Kidney glomerular epithelial cell (primary cell): ENCODE measurements around the gene PHC3.
"Not testable (repeated sequence)": the region's sequence is repeated elsewhere in the genome, so short reads cannot be mapped to it uniquely, and the experiment has no call there.

Experiments
- DNase-seq: peaks from one replicate; lab custom pipeline; 2025; lab: John Stamatoyannopoulos, UW

PHC3 gene

GRCh38 chr3:170195759-170196158 lies 14.2 kb upstream of the PHC3 start:
- not testable (repeated sequence) for DNase-seq

- no peak for DNase-seq
These were observed 8.1 kb upstream of the PHC3 start for GRCh38 chr3:170189398-170190256.

- no peak for DNase-seq
These were observed 1.2 kb downstream of the PHC3 start for GRCh38 chr3:170180079-170180907.

- no peak for DNase-seq
These were observed 2.1 kb downstream of the PHC3 start for GRCh38 chr3:170179432-170179831.

- no peak for DNase-seq
These were observed 2.9 kb downstream of the PHC3 start for GRCh38 chr3:170178651-170179050.

GRCh38 chr3:170171563-170171962 lies 10.0 kb downstream of the PHC3 start:
- no peak for DNase-seq

- no peak for DNase-seq
These were observed 16.8 kb downstream of the PHC3 start for GRCh38 chr3:170164717-170165116.

- DNase-seq, result no peak
These were observed 17.4 kb downstream of the PHC3 start for GRCh38 chr3:170163956-170164645.

- peak; percentile 17 for DNase-seq
These were observed 18.9 kb downstream of the PHC3 start for GRCh38 chr3:170162630-170163029.

- no peak for DNase-seq
These were observed 19.5 kb downstream of the PHC3 start for GRCh38 chr3:170162052-170162451.

- no peak for DNase-seq
These were observed 21.6 kb downstream of the PHC3 start for GRCh38 chr3:170159933-170160332.

- no peak for DNase-seq
These were observed 22.1 kb downstream of the PHC3 start for GRCh38 chr3:170159459-170159858.

GRCh38 chr3:170155604-170156003 lies 25.9 kb downstream of the PHC3 start:
- no peak for DNase-seq

GRCh38 chr3:170154569-170155143 lies 26.9 kb downstream of the PHC3 start:
- no peak for DNase-seq

- no peak for DNase-seq
These were observed 27.4 kb downstream of the PHC3 start for GRCh38 chr3:170154084-170154483.

GRCh38 chr3:170151536-170151935 lies 30.0 kb downstream of the PHC3 start:
- no peak for DNase-seq

- DNase-seq, result no peak
These were observed 32.5 kb downstream of the PHC3 start for GRCh38 chr3:170149016-170149415.

- no peak for DNase-seq
These were observed 36.3 kb downstream of the PHC3 start for GRCh38 chr3:170145278-170145677.

GRCh38 chr3:170144437-170144843 lies 37.1 kb downstream of the PHC3 start:
- DNase-seq, result no peak

- DNase-seq, result no peak
These were observed 39.2 kb downstream of the PHC3 start for GRCh38 chr3:170142373-170142772.

GRCh38 chr3:170137986-170138385 lies 43.5 kb downstream of the PHC3 start:
- DNase-seq, result no peak

- DNase-seq, result no peak
These were observed 49.2 kb downstream of the PHC3 start for GRCh38 chr3:170132335-170132734.
